Measurements from ENCODE around the gene ABCC3. TPM values are rescaled to one million over a fixed set of nuclear protein-coding genes. Genes with fewer than 3 reads are reported as not detected.
A peak's percentile ranks its signal among the peaks of the same experiment; 100 is the strongest.

ABCC3 gene
- total and polyA plus RNA-seq, 2 donors (not counting 3 experiments of a cell fraction or from before 2014, with no cell fraction given) = 1.1 to 2.6 TPM

- FAIRE-seq (no peak), DNase-seq (ENCODE audit: low read depth, low spot score) (peak; percentile 31)
- peak overlapping the region; percentile 70 to 98 (median 90) for H3K4me3 ChIP-seq (replicated peaks in 1 of 3; ENCODE audit: insufficient read depth in 1 of 3, low read depth in 1 of 3, low read length in 3 of 3)
- H2AFZ ChIP-seq (ENCODE audit: low read depth, low read length) = no peak overlapping the region
- H3K36me3 ChIP-seq (ENCODE audit: control insufficient read depth in 2 of 2, extremely low read depth in 1 of 2, insufficient read depth in 2 of 2, low read length in 2 of 2) = no peaks in the 10 kb centered on the region
- H4K20me1 ChIP-seq (replicated peaks; ENCODE audit: control insufficient read depth, extremely low read depth, insufficient read depth, low read length) = peaks cover 11% of the 10 kb centered on the region
- BruUV-seq (replicated peaks) = no TSS peak
- intact Hi-C loops (cut with micrococcal nuclease) (loop anchor here (2.0 kb wide), 1 partner anchor 145 kb away; the partner anchor contains the start of gene TOB1), dilution Hi-C loops (cut with MboI; ENCODE audit: extremely low pct_ligation_motif_present, low sequenced_read_pairs) (no loop called here)
- peaks cover 22% of the 10 kb centered on the region for H3K4me1 ChIP-seq (ENCODE audit: control insufficient read depth, extremely low read depth, insufficient read depth, low read length)
- H3K9me1 ChIP-seq (replicated peaks; ENCODE audit: control insufficient read depth, extremely low read depth, insufficient read depth, low read length) = no peaks in the 10 kb centered on the region
- TF ChIP-seq POLR2AphosphoS5 (IDR thresholded peaks at IDR 0.05; ENCODE audit: insufficient read depth, low read depth, low read length) (no peak), GATA2 (IDR thresholded peaks at IDR 0.05; ENCODE audit: insufficient read depth, insufficient read length, low read depth, low read length) (no peak), POLR2A (IDR thresholded peaks at IDR 0.05; ENCODE audit: low read depth, low read length) (no peak), MYC (IDR thresholded peaks at IDR 0.05; ENCODE audit: low read depth, low read length) (no peak), EZH2 (IDR thresholded peaks at IDR 0.05; ENCODE audit: borderline replicate concordance, low read depth, low read length, severe bottlenecking) (no peak), MAX (IDR thresholded peaks at IDR 0.05; ENCODE audit: insufficient read depth, insufficient read length) (no peak), FOS (IDR thresholded peaks at IDR 0.05; ENCODE audit: borderline replicate concordance, insufficient read depth, low read length) (no peak), CTCF (IDR thresholded peaks at IDR 0.05; ENCODE audit: extremely low read depth in 1 of 2, insufficient read depth in 1 of 2, low read depth in 1 of 2, low read length in 2 of 2) (no peak), JUN (IDR thresholded peaks at IDR 0.05; ENCODE audit: borderline replicate concordance, insufficient read depth, insufficient read length, low read depth) (no peak)
- no peaks in the 10 kb centered on the region for H3K27me3 ChIP-seq (ENCODE audit: control insufficient read depth in 2 of 2, insufficient read depth in 2 of 2, low read length in 2 of 2)
- H3K9me3 ChIP-seq (replicated peaks; ENCODE audit: control insufficient read depth, insufficient read depth, low read length) = no peaks in the 10 kb centered on the region
- peak overlapping the region; percentile 98 for H3K9ac ChIP-seq (replicated peaks; ENCODE audit: extremely low read depth, insufficient read depth, low read length)
- H3K27ac ChIP-seq (ENCODE audit: insufficient read depth, low read depth, low read length) = no peak overlapping the region
- ChIA-PET CTCF (interaction anchor here (0.7 kb wide), 1 partner anchor 22 kb away, joined by 4 read pairs; no protein-coding TSS in a partner anchor), POLR2A (interaction anchor here (0.5 kb wide), 1 partner anchor 12 kb away, joined by 6 read pairs; no protein-coding TSS in a partner anchor)
- H3K79me2 ChIP-seq (ENCODE audit: control insufficient read depth, insufficient read depth, low read length) = peaks cover 70% of the 10 kb centered on the region
- H3K4me2 ChIP-seq (ENCODE audit: insufficient read depth, low read length) = peak overlapping the region; percentile 91
Observed at GRCh38 chr17:50721194-50722010, 86.7 kb downstream of the ABCC3 start.

Measured in endothelial cell of umbilical vein (primary cell).